GM20000 (cell line): ENCODE results near the gene ALDH9A1.

ENCODE experiments used
- DNase-seq: peaks from one replicate; pipeline ENCODE4 v3.0.0; 2012; ENCODE audit warnings: low spot score
- TF ChIP-seq, protein P1 (sequence below): IDR thresholded peaks from 2 replicates; pipeline ENCODE4 v1.5.1; 2012; ENCODE audit warnings: mild to moderate bottlenecking, control low read depth; ENCODE audit errors: extremely low read depth, missing control alignments

Gene ALDH9A1

DNA sequence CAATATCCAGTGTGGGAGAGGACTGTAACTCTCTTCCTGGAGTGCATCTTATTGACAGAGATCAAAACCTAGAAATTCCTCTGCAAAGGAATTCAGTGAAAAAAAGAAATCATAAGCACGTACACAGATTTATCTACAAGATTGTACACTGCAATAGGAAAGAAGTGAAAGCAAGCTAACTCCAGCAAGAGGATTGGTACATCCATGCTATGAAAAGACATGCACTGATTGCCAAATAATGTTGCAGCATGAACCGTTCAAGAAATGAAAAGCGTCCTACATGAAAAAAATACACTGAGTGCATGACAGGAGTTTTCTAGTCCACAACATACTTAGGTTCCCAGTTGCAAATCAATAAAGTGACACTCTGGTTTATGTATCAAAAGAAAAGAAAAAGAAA, 69.2 kb downstream of the ALDH9A1 start:
- DNase-seq: no peak
- TF ChIP-seq, protein P1, sequence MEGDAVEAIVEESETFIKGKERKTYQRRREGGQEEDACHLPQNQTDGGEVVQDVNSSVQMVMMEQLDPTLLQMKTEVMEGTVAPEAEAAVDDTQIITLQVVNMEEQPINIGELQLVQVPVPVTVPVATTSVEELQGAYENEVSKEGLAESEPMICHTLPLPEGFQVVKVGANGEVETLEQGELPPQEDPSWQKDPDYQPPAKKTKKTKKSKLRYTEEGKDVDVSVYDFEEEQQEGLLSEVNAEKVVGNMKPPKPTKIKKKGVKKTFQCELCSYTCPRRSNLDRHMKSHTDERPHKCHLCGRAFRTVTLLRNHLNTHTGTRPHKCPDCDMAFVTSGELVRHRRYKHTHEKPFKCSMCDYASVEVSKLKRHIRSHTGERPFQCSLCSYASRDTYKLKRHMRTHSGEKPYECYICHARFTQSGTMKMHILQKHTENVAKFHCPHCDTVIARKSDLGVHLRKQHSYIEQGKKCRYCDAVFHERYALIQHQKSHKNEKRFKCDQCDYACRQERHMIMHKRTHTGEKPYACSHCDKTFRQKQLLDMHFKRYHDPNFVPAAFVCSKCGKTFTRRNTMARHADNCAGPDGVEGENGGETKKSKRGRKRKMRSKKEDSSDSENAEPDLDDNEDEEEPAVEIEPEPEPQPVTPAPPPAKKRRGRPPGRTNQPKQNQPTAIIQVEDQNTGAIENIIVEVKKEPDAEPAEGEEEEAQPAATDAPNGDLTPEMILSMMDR: no peak

DNA sequence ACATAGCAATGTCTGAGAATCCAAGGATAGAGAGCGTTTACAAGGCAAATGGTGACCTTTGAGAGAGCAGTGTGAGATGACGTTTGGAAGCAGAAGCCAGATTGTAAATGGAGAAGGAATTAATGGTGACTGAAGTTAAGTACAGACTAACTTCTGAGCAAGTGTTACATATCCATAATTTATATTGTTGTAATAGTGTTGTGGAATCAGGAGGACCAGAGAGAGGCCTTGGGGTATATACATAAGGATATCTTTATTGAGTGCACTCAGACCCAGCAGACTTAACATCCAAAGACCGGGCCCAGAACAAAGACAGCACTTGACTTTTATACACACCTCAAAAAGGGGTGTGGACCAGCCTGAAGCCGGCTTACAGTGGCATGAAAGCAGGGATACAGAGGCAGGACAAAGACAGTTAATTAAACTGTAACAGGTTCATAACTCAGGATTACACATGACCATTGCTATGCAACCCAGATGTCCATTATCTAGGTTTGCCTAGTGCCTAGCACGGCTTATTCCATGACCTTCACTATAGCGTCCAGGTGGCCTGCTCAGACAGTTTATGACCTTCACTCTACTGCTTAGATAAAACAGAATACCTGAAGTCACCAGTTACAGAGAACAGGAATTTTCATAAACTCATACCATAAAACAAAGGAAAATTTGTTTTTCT, 70.1 kb downstream of the ALDH9A1 start:
- no peak for DNase-seq
- TF ChIP-seq, protein P1: no peak

DNA sequence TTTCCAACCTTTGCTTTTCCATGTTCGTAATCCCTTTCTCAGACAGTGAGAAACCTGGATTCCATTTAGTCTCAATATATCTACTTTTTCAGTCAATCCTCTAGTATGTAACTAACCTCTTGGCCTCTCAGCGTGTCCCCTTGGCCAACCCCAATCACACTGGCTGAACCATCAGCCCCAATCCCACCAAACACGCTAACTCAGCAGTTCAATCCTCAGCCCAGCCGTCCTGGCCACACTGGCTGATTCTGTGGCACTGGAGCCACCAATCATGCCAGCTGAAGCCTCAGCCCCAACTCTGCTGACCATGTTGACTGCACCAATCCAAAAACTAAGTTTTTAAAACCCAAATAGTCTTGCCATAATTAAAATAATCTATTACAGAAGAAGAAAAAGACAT, 73.9 kb downstream of the ALDH9A1 start:
- TF ChIP-seq, protein P1: no peak
- no peak for DNase-seq

DNA sequence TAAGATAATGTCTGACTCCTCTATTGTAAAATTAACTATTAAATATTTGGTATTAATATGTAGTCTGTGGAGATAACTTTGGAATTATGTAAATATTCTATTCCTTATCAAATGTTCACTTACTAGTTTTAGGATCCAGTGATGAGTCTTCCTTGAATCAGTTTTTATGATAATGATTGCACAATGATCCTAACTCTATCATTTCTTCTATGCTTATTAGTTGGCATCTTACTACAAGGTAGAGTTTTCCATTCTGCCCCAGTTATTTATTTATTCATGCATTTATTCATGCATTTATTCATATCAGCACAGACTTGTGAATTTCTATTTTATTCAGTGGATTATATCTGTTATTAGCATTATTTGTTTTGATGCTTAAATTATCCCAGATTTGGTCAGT, 74.7 kb downstream of the ALDH9A1 start:
- no peak for DNase-seq
- TF ChIP-seq, protein P1: no peak

DNA sequence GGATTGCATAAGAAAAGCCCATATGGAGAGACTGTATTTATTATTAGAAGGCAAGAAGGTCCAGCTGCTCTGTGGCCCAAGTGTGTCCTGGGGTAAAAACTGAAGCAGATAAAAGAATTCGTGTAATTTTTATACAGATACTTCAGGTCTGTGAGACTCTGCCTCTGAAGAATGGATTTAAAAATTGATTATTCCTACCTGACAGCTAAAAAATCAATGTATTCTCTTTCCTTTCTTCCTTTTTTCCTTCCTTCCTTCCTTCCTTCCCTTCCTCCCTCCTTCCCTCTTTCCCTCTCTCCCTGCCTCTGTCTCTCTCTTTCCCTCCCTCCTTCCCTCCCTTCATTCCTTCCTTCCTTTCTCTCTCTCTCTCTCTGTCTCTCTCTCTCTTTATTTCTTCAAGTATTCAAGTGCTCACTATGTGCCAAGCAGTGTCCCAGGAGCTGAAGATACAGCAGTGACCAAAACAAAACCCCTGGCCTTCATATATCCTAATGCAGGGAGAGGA, 78.7 kb downstream of the ALDH9A1 start:
- no peak for DNase-seq
- TF ChIP-seq, protein P1: no peak

DNA sequence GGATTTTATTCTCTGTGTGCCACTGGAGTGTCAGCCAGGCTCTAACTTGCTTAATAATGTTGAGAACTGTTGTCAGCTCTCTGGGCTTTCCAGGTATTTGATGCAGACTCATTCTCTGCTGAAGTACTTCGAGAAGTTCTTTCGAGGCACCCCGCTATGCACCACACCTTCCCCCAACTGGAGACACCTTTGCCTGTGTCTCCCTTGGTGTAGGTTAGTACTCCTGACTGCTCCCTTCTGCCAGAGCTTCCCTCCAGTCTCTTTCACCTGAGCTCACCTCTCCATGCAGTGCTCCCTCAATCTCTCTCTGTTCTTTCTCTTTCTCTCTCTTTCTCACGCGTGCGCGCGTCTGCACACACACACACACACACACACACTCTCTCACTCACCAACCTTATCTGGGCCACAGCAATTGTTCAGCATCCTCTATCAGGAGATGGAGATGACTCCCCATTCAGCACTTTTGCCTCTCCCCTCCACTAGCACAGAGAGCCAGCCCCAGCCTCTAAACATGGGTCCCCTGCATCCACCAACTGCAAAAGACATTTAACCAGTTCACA, 81.3 kb downstream of the ALDH9A1 start:
- DNase-seq: no peak
- TF ChIP-seq, protein P1: no peak

DNA sequence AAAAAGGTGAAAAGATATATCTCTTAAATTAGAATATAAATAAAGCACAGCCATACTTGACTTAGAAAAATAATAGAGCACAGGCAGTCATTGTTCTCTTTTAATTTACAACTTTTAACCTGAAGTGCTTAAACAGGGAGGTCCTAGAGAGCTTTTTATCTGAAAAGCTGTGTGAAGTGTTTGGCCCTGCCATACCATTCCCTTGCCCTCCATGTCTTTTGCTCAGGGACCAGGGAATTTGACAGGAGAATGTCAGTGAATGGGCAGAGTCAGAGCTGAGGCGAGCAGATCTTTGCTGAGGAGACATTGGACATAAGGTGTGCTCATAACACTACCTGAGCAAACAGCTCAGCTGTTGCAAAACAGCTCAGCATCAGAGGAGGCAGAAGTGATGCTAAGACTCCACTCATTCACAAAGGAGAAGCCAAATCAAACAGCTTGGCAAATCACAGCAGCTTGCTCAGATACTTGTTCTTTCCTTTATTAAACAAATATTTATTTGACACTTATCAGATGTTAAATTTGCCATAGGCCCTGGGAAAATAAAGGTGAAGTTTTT, 82.2 kb downstream of the ALDH9A1 start:
- TF ChIP-seq, protein P1: no peak
- DNase-seq: no peak
